ENCODE data around the gene SH3RF1.

SH3RF1 gene

GRCh38 chr4:169274033-169274432, 3.3 kb upstream of the SH3RF1 start:
- no peak for DNase-seq

GRCh38 chr4:169272265-169272886, 1.6 kb upstream of the SH3RF1 start:
- no peak for DNase-seq

GRCh38 chr4:169271692-169272007, 894 bp upstream of the SH3RF1 start:
- DNase-seq: no peak

- DNase-seq: peak; percentile 36 to 46
Observed at GRCh38 chr4:169269916-169270809, 593 bp downstream of the SH3RF1 start.

GRCh38 chr4:169268951-169269760, 1.6 kb downstream of the SH3RF1 start:
- no peak for DNase-seq

GRCh38 chr4:169267070-169267469, 3.7 kb downstream of the SH3RF1 start:
- no peak for DNase-seq

- DNase-seq: no peak
Observed at GRCh38 chr4:169266661-169267060, 4.1 kb downstream of the SH3RF1 start.

- no peak for DNase-seq
Observed at GRCh38 chr4:169266081-169266480, 4.7 kb downstream of the SH3RF1 start.

GRCh38 chr4:169263791-169264392, 6.9 kb downstream of the SH3RF1 start:
- DNase-seq: no peak

GRCh38 chr4:169260217-169260866, 10.4 kb downstream of the SH3RF1 start:
- no peak for DNase-seq

GRCh38 chr4:169259271-169259670, 11.5 kb downstream of the SH3RF1 start:
- DNase-seq: peak; percentile 4 to 60

- DNase-seq: peak; percentile 34 to 67
Observed at GRCh38 chr4:169258141-169258540, 12.6 kb downstream of the SH3RF1 start.

- no peak for DNase-seq
Observed at GRCh38 chr4:169256856-169257761, 13.6 kb downstream of the SH3RF1 start.

- DNase-seq: no peak
Observed at GRCh38 chr4:169256101-169256612, 14.6 kb downstream of the SH3RF1 start.

- DNase-seq: no peak
Observed at GRCh38 chr4:169254546-169254983, 16.2 kb downstream of the SH3RF1 start.

GRCh38 chr4:169253904-169254303, 16.9 kb downstream of the SH3RF1 start:
- peak in 1 of 2 experiments; percentile 6 for DNase-seq

GRCh38 chr4:169253113-169253671, 17.6 kb downstream of the SH3RF1 start:
- DNase-seq: peak; percentile 16 to 58

- DNase-seq: peak; percentile 16 to 51
Observed at GRCh38 chr4:169252339-169253112, 18.2 kb downstream of the SH3RF1 start.

- DNase-seq: no peak
Observed at GRCh38 chr4:169251291-169252235, 19.2 kb downstream of the SH3RF1 start.

Measured in NCI-H524 (cell line).